Epithelial cell of esophagus (primary cell): ENCODE measurements around the gene NR3C1.

Source experiments
- DNase-seq: peaks from one replicate; pipeline ENCODE4 v3.0.0; 2010; ENCODE audit warnings: low read depth
- H3K4me3 ChIP-seq: 2 replicates; pipeline ENCODE4 v1.5.1; 2011; ENCODE audit warnings: mild to moderate bottlenecking, low read length, control low read depth
- CTCF ChIP-seq: IDR thresholded peaks from 2 replicates; pipeline ENCODE4 v1.5.1; 2011; ENCODE audit warnings: low read depth, mild to moderate bottlenecking, low read length, control low read depth, inconsistent platforms; ENCODE audit not compliant: insufficient read depth; ENCODE audit errors: missing control alignments

Gene NR3C1

GRCh38 chr5:143281226-143281625 lies 122.3 kb downstream of the NR3C1 start:
- DNase-seq = no peak
- H3K4me3 ChIP-seq = no peak overlapping the region
- no peak for TF ChIP-seq CTCF

- no peak for TF ChIP-seq CTCF
- peak; percentile 54 for DNase-seq
These were observed 123.8 kb downstream of the NR3C1 start for GRCh38 chr5:143279698-143280097.

GRCh38 chr5:143277536-143277935 lies 126.0 kb downstream of the NR3C1 start:
- no peak for DNase-seq
- TF ChIP-seq CTCF = no peak
- no peak overlapping the region for H3K4me3 ChIP-seq

More at GRCh38 chr5:143279698-143280097, 123.8 kb downstream of the NR3C1 start:
- H3K4me3 ChIP-seq = no peak overlapping the region

GRCh38 chr5:143275512-143276363 lies 127.7 kb downstream of the NR3C1 start:
- DNase-seq = no peak
- no peak overlapping the region for H3K4me3 ChIP-seq
- no peak for TF ChIP-seq CTCF

GRCh38 chr5:143274952-143275351 lies 128.5 kb downstream of the NR3C1 start:
- no peak overlapping the region for H3K4me3 ChIP-seq
- DNase-seq = peak; percentile 48
- TF ChIP-seq CTCF = no peak

- TF ChIP-seq CTCF = no peak
- no peak for DNase-seq
- no peak overlapping the region for H3K4me3 ChIP-seq
These were observed 132.1 kb downstream of the NR3C1 start for GRCh38 chr5:143271431-143271830.

- no peak for DNase-seq
- TF ChIP-seq CTCF = no peak
- H3K4me3 ChIP-seq = no peak overlapping the region
These were observed 135.1 kb downstream of the NR3C1 start for GRCh38 chr5:143268388-143268787.
